ENCODE measurements around the gene CRX.

Gene CRX

DNA sequence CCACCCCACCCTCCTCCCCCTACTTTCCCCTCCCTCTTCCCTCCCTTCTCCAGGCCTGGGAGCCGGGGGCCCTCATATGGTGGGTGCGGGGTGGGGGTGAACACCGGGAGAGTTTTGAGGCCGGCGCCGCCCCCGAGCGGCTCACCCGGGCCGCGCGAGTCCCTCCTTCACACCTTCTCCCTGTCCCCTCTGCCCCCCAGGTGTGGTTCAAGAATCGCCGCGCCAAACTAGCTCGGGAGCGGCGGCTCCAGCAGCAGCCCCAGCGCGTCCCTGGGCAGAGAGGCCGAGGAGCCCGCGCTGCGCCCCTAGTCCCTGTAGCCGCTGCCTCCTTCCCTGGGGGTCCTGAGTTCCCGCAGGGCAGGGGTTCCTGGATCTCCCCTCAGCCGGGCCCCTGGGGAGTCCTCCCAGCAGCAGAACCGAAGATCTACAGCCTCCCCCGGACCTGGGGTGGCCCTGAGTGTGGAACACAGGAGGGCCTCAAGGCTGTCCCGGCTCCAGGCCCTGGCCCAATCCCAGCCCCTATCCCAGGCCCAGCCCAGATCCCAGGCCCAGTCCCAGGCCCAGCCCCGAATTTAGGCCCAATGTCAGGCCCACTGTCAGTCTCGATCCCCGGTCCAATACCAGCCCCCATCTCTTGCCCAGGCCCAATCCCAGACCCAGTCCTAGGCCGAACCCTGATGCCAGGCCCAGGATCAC is 39.0 kb downstream of the CRX start:
- TF ChIP-seq EZH2 (optimal IDR thresholded peaks at IDR 0.05; ENCODE audit: low read depth, low read length) (no peak), EZH2phosphoT487 (IDR thresholded peaks at IDR 0.05; ENCODE audit: low read length) (no peak)
- TF ChIP-seq, protein P1, sequence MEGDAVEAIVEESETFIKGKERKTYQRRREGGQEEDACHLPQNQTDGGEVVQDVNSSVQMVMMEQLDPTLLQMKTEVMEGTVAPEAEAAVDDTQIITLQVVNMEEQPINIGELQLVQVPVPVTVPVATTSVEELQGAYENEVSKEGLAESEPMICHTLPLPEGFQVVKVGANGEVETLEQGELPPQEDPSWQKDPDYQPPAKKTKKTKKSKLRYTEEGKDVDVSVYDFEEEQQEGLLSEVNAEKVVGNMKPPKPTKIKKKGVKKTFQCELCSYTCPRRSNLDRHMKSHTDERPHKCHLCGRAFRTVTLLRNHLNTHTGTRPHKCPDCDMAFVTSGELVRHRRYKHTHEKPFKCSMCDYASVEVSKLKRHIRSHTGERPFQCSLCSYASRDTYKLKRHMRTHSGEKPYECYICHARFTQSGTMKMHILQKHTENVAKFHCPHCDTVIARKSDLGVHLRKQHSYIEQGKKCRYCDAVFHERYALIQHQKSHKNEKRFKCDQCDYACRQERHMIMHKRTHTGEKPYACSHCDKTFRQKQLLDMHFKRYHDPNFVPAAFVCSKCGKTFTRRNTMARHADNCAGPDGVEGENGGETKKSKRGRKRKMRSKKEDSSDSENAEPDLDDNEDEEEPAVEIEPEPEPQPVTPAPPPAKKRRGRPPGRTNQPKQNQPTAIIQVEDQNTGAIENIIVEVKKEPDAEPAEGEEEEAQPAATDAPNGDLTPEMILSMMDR (IDR thresholded peaks at IDR 0.05; ENCODE audit: low read length), result no peak
- no peaks in the 10 kb centered on the region for H3F3A ChIP-seq (ENCODE audit: insufficient read depth, low read length)
- H3K4me3 ChIP-seq (ENCODE audit: low read length), result no peak overlapping the region
- H3K4me2 ChIP-seq (ENCODE audit: low read depth, low read length), result no peak overlapping the region
- no peaks in the 10 kb centered on the region for H3K4me1 ChIP-seq (ENCODE audit: low read length)
- H2AFZ ChIP-seq (ENCODE audit: low read length), result no peak overlapping the region
- H3K79me2 ChIP-seq (ENCODE audit: low read length), result no peaks in the 10 kb centered on the region
- H3K9me3 ChIP-seq (replicated peaks; ENCODE audit: insufficient read depth, low read length), result no peaks in the 10 kb centered on the region
- H4K20me1 ChIP-seq (ENCODE audit: insufficient read depth, low read length), result no peaks in the 10 kb centered on the region
- H3K9me2 ChIP-seq (replicated peaks; ENCODE audit: insufficient read depth, low read length), result no peaks in the 10 kb centered on the region
- no peak for DNase-seq
- H3K27ac ChIP-seq (ENCODE audit: low read length), result no peak overlapping the region
- no peak overlapping the region for H3K9ac ChIP-seq (ENCODE audit: low read length)
- H3K27me3 ChIP-seq (replicated peaks; ENCODE audit: insufficient read depth, low read length), result peaks cover 75% of the 10 kb centered on the region
- no peaks in the 10 kb centered on the region for H3K36me3 ChIP-seq (replicated peaks; ENCODE audit: insufficient read depth, low read length)

GRCh38 chr19:47861630-47862029 is 39.9 kb downstream of the CRX start:
- Histone ChIP-seq H3K27me3 (replicated peaks; ENCODE audit: insufficient read depth, low read length) (peaks cover 74% of the 10 kb centered on the region), H3F3A (ENCODE audit: insufficient read depth, low read length) (no peaks in the 10 kb centered on the region), H3K9ac (ENCODE audit: low read length) (no peak overlapping the region), H3K9me2 (replicated peaks; ENCODE audit: insufficient read depth, low read length) (no peaks in the 10 kb centered on the region), H4K20me1 (ENCODE audit: insufficient read depth, low read length) (no peaks in the 10 kb centered on the region), H3K27ac (ENCODE audit: low read length) (no peak overlapping the region), H3K9me3 (replicated peaks; ENCODE audit: insufficient read depth, low read length) (no peaks in the 10 kb centered on the region), H2AFZ (ENCODE audit: low read length) (no peak overlapping the region), H3K4me3 (ENCODE audit: low read length) (no peak overlapping the region), H3K4me1 (ENCODE audit: low read length) (no peaks in the 10 kb centered on the region), H3K36me3 (replicated peaks; ENCODE audit: insufficient read depth, low read length) (no peaks in the 10 kb centered on the region), H3K4me2 (ENCODE audit: low read depth, low read length) (no peak overlapping the region), H3K79me2 (ENCODE audit: low read length) (no peaks in the 10 kb centered on the region)
- TF ChIP-seq, protein P1 (IDR thresholded peaks at IDR 0.05; ENCODE audit: low read length), result no peak
- TF ChIP-seq EZH2phosphoT487 (IDR thresholded peaks at IDR 0.05; ENCODE audit: low read length) (no peak), EZH2 (optimal IDR thresholded peaks at IDR 0.05; ENCODE audit: low read depth, low read length) (no peak)
- DNase-seq, result no peak

GRCh38 chr19:47863514-47863936 is 41.8 kb downstream of the CRX start:
- H3K4me1 ChIP-seq (ENCODE audit: low read length), result no peaks in the 10 kb centered on the region
- H3K9me2 ChIP-seq (replicated peaks; ENCODE audit: insufficient read depth, low read length), result no peaks in the 10 kb centered on the region
- H3K4me2 ChIP-seq (ENCODE audit: low read depth, low read length), result no peak overlapping the region
- no peaks in the 10 kb centered on the region for H3K36me3 ChIP-seq (replicated peaks; ENCODE audit: insufficient read depth, low read length)
- H3F3A ChIP-seq (ENCODE audit: insufficient read depth, low read length), result no peaks in the 10 kb centered on the region
- no peak overlapping the region for H3K27ac ChIP-seq (ENCODE audit: low read length)
- no peaks in the 10 kb centered on the region for H3K79me2 ChIP-seq (ENCODE audit: low read length)
- H3K9me3 ChIP-seq (replicated peaks; ENCODE audit: insufficient read depth, low read length), result no peaks in the 10 kb centered on the region
- no peaks in the 10 kb centered on the region for H4K20me1 ChIP-seq (ENCODE audit: insufficient read depth, low read length)
- peak; percentile 63 for DNase-seq
- H3K9ac ChIP-seq (ENCODE audit: low read length), result no peak overlapping the region
- H2AFZ ChIP-seq (ENCODE audit: low read length), result no peak overlapping the region
- H3K4me3 ChIP-seq (ENCODE audit: low read length), result no peak overlapping the region
- TF ChIP-seq, protein P1 (IDR thresholded peaks at IDR 0.05; ENCODE audit: low read length), result peak; percentile 95
- TF ChIP-seq EZH2phosphoT487 (IDR thresholded peaks at IDR 0.05; ENCODE audit: low read length) (no peak), EZH2 (optimal IDR thresholded peaks at IDR 0.05; ENCODE audit: low read depth, low read length) (no peak)
- peaks cover 72% of the 10 kb centered on the region for H3K27me3 ChIP-seq (replicated peaks; ENCODE audit: insufficient read depth, low read length)
